HepG2 (cell line): ENCODE results near the gene MAP3K3. TPM values are rescaled to one million over a fixed set of nuclear protein-coding genes. Genes with fewer than 3 reads are reported as not detected.

ENCODE experiments used
- ERF ChIP-seq: IDR thresholded peaks from 2 replicates; pipeline ENCODE4 v1.6.1; 2018; ENCODE audit warnings: missing biosample characterization, missing genetic modification reagents
- FOXK2 ChIP-seq: fragments of 450-650 bp; IDR thresholded peaks from 2 replicates; pipeline ENCODE4 v1.6.1; 2016
- GATAD2A ChIP-seq: IDR thresholded peaks from 2 replicates; pipeline ENCODE4 v1.6.1; 2016
- GLI4 ChIP-seq: sonication (generic); formaldehyde crosslinking; IDR thresholded peaks from 2 replicates; pipeline ENCODE4 v1.5.1; 2020; ENCODE audit warnings: missing genetic modification reagents, mild to moderate bottlenecking, moderate library complexity, borderline replicate concordance
- HMGXB3 ChIP-seq: sonication (generic); formaldehyde crosslinking; IDR thresholded peaks from 2 replicates; pipeline ENCODE4 v1.4.0; 2020; ENCODE audit warnings: missing genetic modification reagents, borderline replicate concordance
- IKZF4 ChIP-seq: sonication (generic); formaldehyde crosslinking; IDR thresholded peaks from 2 replicates; pipeline ENCODE4 v1.5.1; 2020; ENCODE audit warnings: borderline replicate concordance, mild to moderate bottlenecking, low read depth, missing genetic modification reagents; ENCODE audit errors: not compliant biosample characterization
- NCOA1 ChIP-seq: sonication (generic); formaldehyde crosslinking; IDR thresholded peaks from 2 replicates; pipeline ENCODE4 v1.9.0; 2021; ENCODE audit warnings: missing genetic modification reagents
- PHB2 ChIP-seq: fragments of 450-650 bp; IDR thresholded peaks from 2 replicates; pipeline ENCODE4 v1.6.1; 2018; ENCODE audit not compliant: partially characterized antibody
- SIX4 ChIP-seq: sonication (generic); formaldehyde crosslinking; IDR thresholded peaks from 2 replicates; pipeline ENCODE4 v1.4.0; 2020; ENCODE audit warnings: missing genetic modification reagents
- ZNF547 ChIP-seq: sonication (generic); formaldehyde crosslinking; IDR thresholded peaks from 2 replicates; pipeline ENCODE4 v1.5.1; 2020; ENCODE audit warnings: mild to moderate bottlenecking, missing genetic modification reagents
- polyA plus RNA-seq, 8 experiments: library from polyadenylated mRNA; depleted of rRNA in 3 of 8; stranded (reverse) in 7 of 8; unstranded in 1 of 8; fragments of >200 nt; fragmentation: Illumina TruSeq in 4 of 8; extraction: Trizol in 4 of 8; gene quantifications; 2 replicates each; pipeline versions ENCODE4 v1.2.1 to v1.2.3, GENCODE V29; 2011 to 2016; ENCODE audit warnings: low read depth in 4 of 8, missing spikeins in 1 of 8, mixed read lengths in 1 of 8; ENCODE audit not compliant: insufficient read depth in 1 of 8
- total RNA-seq, 5 experiments: library from RNA; depleted of rRNA; stranded (reverse); fragments of >200 nt; fragmentation: Illumina TruSeq; extraction: Trizol; gene quantifications; 2 replicates each; pipeline ENCODE4 v1.2.3, GENCODE V29; 2016; ENCODE audit warnings: low read depth in 1 of 5
- TF ChIP-seq, protein P1 (sequence below): sonication (generic); formaldehyde crosslinking; IDR thresholded peaks from 2 replicates; pipeline ENCODE4 v1.5.1; 2020; ENCODE audit warnings: missing genetic modification reagents, mild to moderate bottlenecking, borderline replicate concordance

Gene MAP3K3
- total and polyA plus RNA-seq, 2 of the 13 experiments (the other 11 are each of a cell fraction or from before 2014, with no cell fraction given) = 17.7 to 21.8 TPM

- TF ChIP-seq HMGXB3 (CRISPR knock-in tag) (0 out of 2 replicates have a peak, but pooled peaks have one; percentile 3), SIX4 (0 out of 2 replicates have a peak, but pooled peaks have one; percentile 1), PHB2 (no peak), NCOA1 (CRISPR knock-in tag) (peak; percentile 37; the same call in 1 of the 2 replicates), IKZF4 (CRISPR knock-in tag) (peak; percentile 4), ZNF547 (peak; percentile 33; the same call in 1 of the 2 replicates), ERF (CRISPR knock-in tag) (0 out of 2 replicates have a peak, but pooled peaks have one; percentile 9), GLI4 (peak; percentile 79; the same call in 1 of the 2 replicates), GATAD2A (CRISPR knock-in tag) (no peak), FOXK2 (no peak)
- TF ChIP-seq, protein P1, sequence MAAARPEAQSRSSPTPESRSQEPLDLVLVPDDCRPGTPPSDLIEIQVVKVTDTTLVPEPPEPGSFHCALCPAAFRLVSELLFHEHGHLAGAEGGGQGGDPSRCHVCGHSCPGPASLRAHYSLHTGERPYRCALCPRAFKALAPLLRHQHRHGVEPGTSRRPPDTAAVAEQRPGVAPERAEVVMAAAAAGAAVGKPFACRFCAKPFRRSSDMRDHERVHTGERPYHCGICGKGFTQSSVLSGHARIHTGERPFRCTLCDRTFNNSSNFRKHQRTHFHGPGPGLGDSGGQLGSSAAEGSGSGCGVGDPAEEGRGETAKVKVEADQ (CRISPR knock-in tag) = 0 out of 2 replicates have a peak, but pooled peaks have one; percentile 1
Measured at GRCh38 chr17:63578769-63579111, 43.5 kb upstream of the MAP3K3 start (continued).
